ENCODE results near the gene MMP28.

The MMP28 gene

GRCh38 chr17:35797370-35797769, 1.9 kb upstream of the MMP28 start:
- no peak for DNase-seq

- no peak for DNase-seq
Measured at GRCh38 chr17:35796942-35797341, 1.5 kb upstream of the MMP28 start.

GRCh38 chr17:35795871-35796265, 427 bp upstream of the MMP28 start:
- no peak for DNase-seq

GRCh38 chr17:35793257-35793656, 2.2 kb downstream of the MMP28 start:
- no peak for DNase-seq

GRCh38 chr17:35791681-35792350, 3.6 kb downstream of the MMP28 start:
- no peak for DNase-seq

GRCh38 chr17:35790841-35791240, 4.6 kb downstream of the MMP28 start:
- no peak for DNase-seq

- DNase-seq: no peak
Measured at GRCh38 chr17:35788477-35789368, 6.7 kb downstream of the MMP28 start.

- no peak for DNase-seq
Measured at GRCh38 chr17:35786941-35787432, 8.5 kb downstream of the MMP28 start.

GRCh38 chr17:35784895-35785294, 10.5 kb downstream of the MMP28 start:
- no peak for DNase-seq

- no peak for DNase-seq
Measured at GRCh38 chr17:35780950-35781349, 14.5 kb downstream of the MMP28 start.

GRCh38 chr17:35778641-35779196, 16.7 kb downstream of the MMP28 start:
- DNase-seq: no peak

GRCh38 chr17:35775583-35775982, 19.9 kb downstream of the MMP28 start:
- DNase-seq: no peak

GRCh38 chr17:35775039-35775438, 20.4 kb downstream of the MMP28 start:
- DNase-seq: no peak

GRCh38 chr17:35774499-35774898, 20.9 kb downstream of the MMP28 start:
- peak; percentile 68 for DNase-seq

GRCh38 chr17:35773679-35774425, 21.6 kb downstream of the MMP28 start:
- DNase-seq: peak; percentile 52

GRCh38 chr17:35773129-35773528, 22.3 kb downstream of the MMP28 start:
- no peak for DNase-seq

GRCh38 chr17:35769895-35770486, 25.4 kb downstream of the MMP28 start:
- no peak for DNase-seq

GRCh38 chr17:35768797-35769196, 26.6 kb downstream of the MMP28 start:
- no peak for DNase-seq

GRCh38 chr17:35766903-35767510, 28.4 kb downstream of the MMP28 start:
- no peak for DNase-seq

GRCh38 chr17:35766489-35766877, 29.0 kb downstream of the MMP28 start:
- DNase-seq: no peak

- DNase-seq: no peak
Measured at GRCh38 chr17:35765756-35766488, 29.5 kb downstream of the MMP28 start.

Measured in right forelimb (tissue), 1 donor.